B cell (primary cell): ENCODE results near the gene RTN4.

ENCODE experiments used
- EZH2 ChIP-seq: IDR thresholded peaks from 2 replicates; pipeline ENCODE4 v1.6.1; 2012; ENCODE audit warnings: borderline replicate concordance, low read depth, mild to moderate bottlenecking, moderate library complexity, low read length; ENCODE audit not compliant: insufficient read depth, poor library complexity, severe bottlenecking
- TF ChIP-seq, protein P1 (sequence below): fragments of 200-600 bp; IDR thresholded peaks from one replicate; pipeline ENCODE4 v1.8.0; 2022; ENCODE audit warnings: antibody characterized with exemption, mild to moderate bottlenecking

DNA sequence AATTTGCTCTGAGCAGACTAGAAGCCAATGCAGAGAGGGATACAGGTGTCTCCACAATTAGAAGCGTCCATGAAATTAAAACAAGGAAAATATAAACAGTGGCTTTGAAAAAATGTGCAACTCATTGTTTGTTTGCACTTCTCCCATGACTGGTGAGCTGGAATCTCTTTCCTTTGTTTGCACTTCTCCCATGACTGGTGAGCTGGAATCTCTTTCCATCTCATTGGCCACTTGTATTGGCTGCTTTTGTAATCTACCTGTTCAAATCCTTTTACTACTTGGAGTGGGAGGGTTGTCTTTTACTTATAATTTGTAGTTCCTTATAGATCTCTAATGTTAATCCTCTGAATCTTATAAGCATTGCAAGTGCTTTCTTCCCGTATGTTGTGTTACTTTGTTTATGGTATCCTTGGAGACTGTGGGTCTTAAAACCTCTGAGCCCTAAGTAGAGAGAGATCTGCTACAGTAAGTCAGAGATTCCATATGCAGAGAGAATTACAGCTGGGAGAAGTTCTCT is 94.1 kb downstream of the RTN4 start:
- TF ChIP-seq, protein P1, sequence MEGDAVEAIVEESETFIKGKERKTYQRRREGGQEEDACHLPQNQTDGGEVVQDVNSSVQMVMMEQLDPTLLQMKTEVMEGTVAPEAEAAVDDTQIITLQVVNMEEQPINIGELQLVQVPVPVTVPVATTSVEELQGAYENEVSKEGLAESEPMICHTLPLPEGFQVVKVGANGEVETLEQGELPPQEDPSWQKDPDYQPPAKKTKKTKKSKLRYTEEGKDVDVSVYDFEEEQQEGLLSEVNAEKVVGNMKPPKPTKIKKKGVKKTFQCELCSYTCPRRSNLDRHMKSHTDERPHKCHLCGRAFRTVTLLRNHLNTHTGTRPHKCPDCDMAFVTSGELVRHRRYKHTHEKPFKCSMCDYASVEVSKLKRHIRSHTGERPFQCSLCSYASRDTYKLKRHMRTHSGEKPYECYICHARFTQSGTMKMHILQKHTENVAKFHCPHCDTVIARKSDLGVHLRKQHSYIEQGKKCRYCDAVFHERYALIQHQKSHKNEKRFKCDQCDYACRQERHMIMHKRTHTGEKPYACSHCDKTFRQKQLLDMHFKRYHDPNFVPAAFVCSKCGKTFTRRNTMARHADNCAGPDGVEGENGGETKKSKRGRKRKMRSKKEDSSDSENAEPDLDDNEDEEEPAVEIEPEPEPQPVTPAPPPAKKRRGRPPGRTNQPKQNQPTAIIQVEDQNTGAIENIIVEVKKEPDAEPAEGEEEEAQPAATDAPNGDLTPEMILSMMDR = no peak
- TF ChIP-seq EZH2 = no peak
